HG03432 (cell line): ENCODE results near the gene NT5C1A.

Experiments
- ATAC-seq: cut with Tn5 transposase; IDR thresholded peaks from one replicate; pipeline ENCODE4 v1.9.1; 2021; ENCODE audit warnings: mild to moderate bottlenecking, moderate library complexity; ENCODE audit not compliant: unreplicated experiment

The NT5C1A gene

DNA sequence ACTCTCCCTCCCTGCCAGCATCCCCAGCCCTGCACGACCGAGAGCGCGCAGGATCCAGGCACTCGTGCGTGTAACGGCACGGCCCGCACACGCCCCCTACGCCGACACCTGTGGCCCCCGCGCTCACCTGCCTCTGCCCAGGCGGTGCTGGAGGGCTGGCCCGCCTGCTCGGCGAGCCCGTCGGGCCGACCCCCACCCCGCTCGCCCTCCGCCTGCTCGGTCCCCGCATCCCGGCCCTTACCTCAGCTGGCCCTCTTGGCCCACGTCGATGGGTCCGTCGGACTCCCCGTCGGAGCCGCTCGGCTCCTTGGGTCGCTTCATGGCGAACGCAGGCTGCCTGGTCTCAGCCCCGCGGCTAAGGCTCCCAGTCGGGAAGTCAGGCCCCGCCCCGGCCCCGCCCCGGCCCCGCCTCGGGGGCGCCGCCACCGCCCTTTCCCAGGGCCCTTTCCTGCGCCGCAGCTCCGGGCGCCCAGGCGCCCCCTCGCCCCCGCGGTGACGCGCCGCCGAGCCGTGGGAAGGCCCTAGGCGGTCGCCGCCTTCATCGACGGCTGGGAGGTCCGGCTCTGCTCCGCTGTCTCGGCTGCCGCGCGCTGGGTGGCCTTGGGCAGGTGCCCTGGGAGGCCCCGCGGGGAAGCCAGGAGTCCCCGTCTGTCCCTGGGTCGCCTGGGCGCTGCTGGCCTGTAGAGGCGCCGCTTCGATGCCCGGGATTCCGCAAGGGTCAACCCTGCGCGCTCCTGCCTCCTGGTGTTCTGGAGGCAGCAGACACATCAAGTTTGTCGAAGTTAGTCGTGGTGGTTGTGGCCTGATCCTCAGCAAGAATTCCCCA, 32.4 kb downstream of the NT5C1A start, which contains the start of gene HEYL:
HEYL (minus strand) TSS at position 339 of the 826 bp plus-strand sequence; CDS start at position 321, 18 bp downstream.
- ATAC-seq = peak; percentile 48

DNA sequence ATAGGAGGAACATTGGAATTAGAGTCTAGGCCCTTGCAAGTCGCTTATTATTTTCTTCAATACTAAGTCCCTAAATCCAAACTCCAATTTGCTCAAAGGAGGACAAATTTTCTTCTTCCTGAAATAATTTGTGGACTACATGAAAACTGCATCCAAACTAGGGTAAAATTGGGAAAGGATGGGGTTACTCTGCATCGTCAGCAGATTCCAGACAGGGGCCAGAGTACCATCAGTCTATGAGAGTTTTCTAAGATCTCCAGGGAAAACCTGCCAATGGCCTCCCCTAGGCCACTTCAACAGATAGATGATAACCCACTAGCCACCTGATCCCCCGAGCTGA, 33.0 kb downstream of the NT5C1A start:
- ATAC-seq = no peak

DNA sequence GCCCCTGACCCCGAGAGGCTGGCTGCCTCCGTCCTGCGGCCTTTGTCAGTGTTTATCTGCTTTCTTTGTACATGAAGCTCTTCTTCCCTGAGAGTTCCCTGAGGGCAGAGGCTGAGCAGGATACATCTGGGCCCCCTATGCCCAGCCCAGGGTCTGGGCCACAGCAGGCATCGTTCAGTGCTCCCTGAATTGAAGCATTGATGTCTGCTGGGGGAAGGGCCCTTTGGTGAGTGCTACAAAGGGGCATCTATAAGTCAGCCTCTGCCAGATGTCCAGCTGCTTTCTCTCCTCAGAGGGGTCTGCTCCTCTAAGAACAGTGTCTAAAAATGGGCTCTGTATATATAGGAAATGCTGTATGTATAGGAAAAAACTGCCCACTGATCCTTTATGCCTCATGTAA, 34.5 kb downstream of the NT5C1A start:
- no peak for ATAC-seq

- ATAC-seq = no peak
Measured at GRCh38 chr1:39635871-39636210, 36.1 kb downstream of the NT5C1A start.

DNA sequence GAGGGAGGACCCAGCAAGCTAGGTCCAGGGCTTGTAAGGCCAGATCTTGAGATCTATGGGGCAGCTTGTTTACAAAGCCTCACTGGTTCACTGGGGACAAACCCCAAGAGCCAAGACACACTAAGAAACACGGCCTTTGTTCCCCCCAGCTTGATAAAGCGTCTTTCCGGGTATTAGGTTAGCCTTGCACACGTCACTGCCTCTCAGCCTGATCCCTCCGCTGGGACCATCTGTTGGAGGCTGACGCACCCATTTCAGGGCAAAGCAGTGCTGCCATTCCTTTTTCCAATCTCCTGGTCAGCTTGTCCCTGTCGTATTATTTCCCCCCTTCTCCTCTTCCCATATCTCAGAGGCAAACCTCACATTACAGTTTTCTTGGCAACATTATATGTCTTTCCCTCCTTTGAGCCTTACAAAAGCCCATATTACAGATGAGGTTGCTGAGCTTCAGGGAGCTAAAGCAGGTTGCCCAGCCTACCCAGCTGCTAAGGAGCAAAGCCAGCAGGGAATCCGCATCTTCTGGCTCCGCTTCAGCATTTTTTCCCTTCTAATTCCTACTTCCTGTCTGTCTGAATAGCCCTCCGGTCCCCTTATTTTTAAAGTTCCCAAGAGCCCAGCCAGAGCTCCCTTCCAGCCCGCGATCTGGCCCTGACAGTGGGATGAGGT, 36.6 kb downstream of the NT5C1A start:
- ATAC-seq = no peak

DNA sequence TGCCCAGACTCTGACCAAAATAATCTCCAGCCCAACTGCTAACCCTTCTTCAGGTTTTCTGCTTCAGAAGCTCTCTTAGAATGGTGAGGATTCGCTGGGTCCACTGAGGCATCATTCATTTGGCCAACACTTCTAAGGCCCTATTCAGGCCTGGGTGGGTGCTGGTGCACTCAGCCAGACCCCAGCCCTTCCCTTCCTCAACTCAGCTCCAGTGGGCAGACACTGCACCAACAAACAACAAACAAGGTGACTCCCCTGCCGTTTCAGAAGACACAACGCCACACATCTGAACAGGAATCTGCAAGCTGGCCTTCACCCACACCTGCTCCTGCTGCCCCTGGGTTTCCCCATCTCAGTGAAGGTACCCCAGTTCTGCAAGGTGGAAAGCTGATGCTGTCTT, 38.5 kb downstream of the NT5C1A start:
- no peak for ATAC-seq

- ATAC-seq = no peak
Measured at GRCh38 chr1:39632682-39633417, 39.1 kb downstream of the NT5C1A start.

DNA sequence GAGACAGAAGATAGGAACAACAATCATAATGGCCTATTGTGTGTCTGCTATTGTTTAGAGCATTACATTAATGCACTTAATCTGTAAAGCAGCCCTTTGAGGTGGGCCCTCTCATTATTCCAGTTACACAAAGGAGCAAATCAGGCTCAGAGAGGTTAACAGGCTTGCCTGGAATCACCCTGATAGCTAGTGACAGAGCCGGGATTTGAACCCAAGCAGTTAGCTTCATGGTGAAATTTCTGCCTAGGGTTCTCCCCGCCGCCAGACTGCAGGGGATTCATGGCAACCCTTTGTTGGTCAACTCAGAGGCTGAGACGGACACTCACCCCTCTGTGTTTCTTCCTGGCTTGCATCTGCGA, 39.6 kb downstream of the NT5C1A start:
- no peak for ATAC-seq

GRCh38 chr1:39631361-39632322, 40.3 kb downstream of the NT5C1A start:
- no peak for ATAC-seq

DNA sequence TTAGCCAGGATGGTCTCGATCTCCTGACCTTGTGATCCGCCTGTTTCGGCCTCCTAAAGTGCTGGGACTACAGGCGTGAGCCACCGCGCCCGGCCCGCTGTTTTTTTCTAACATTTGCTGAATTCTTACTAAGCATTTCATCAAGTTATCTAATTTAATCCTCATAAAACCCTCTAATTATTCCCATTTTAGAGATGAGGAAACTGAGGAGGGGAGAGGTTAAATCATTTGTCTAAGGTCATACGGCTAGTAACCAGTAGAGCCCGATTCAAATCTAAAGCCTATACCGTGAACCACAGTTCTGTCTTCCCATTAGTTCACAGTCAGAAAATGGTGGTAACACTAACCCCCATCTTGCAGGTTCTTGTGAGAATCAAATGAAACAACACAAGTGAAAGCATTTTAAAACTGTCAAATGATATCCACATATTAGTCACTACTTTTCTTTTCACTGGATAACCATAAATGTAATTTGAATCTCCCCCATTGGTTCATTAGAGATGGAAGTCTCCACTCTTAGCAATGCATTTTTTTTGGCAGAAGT, 43.0 kb downstream of the NT5C1A start:
- no peak for ATAC-seq

DNA sequence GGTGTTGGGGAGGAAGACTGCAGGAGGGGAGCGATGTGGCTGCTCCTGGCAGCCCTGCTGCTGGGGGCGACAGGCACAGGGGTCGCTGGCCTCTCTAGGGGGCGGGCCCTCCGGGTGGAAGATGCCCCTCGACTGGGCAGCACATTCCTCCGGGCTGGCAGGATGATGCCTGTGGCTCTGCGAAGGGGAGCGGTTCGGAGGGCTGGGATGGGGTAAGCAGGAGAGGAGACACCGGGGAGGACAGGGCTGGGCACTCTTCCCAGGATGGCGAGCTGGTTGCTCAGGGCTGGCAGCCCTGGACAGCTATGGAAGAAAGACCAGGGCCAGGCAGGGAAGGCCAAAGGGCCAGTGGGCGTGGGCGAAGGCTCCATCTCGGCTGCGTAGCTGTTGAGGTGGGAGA, 45.3 kb downstream of the NT5C1A start:
- no peak for ATAC-seq

GRCh38 chr1:39625462-39626273, 46.2 kb downstream of the NT5C1A start:
- ATAC-seq = no peak

DNA sequence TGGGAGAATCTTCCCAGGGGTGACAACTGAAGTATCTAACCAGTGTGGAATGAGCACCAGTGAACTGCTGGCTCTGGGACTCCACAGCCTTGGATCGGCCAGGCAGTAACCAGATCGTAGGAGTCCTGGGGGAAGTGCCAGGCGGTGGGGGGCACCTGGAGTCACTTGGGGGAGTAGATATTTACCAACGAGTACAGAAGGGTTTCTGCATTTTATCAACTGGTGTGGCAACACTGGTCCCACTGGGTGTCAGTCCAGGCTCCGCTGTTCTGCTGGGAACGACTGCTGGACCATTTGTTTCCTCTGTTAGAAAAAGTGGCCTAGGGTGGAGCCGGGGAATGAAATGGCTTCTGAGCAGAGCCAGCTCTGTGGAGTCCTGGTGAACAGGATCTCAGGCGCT, 46.9 kb downstream of the NT5C1A start:
- ATAC-seq = no peak

DNA sequence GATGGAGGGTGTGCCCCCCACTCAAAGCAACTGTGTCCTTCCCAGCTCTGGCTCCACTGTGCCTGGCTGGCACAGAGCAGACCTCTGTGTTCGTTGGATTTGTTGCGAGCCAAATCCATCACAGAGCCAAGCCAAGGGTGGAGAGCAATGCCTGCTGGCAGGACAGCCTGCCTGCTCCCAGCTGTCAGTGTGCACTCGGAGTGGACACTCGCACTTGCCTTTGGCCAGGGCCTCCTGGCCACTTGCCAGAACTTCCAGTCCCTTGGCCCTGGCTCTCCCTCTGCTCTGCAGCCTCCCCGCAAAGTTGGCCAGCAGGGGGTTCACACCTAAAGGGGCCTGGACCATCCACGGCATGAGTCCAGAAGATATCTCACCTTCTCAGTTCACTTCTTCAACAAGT, 48.9 kb downstream of the NT5C1A start:
- ATAC-seq = no peak

DNA sequence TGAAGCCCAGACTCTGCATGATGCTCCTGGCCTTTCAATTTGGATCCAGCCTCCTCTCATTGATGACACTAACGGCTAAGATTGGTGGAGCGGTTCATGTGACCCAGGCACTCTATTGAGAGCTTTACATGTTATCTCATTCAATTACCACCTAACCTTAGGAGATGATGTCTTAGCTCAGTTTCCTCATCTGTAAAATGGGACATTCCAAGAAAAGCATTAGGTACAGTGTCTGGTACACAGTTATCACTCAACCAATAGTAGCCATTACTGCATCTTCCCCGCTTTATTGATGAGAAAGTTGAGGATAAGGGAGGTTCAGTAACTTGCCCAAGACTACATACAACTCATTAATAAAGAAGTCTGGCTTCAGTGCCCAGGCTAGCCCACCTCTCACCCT, 49.5 kb downstream of the NT5C1A start:
- no peak for ATAC-seq

GRCh38 chr1:39620659-39621165, 51.2 kb downstream of the NT5C1A start:
- no peak for ATAC-seq

DNA sequence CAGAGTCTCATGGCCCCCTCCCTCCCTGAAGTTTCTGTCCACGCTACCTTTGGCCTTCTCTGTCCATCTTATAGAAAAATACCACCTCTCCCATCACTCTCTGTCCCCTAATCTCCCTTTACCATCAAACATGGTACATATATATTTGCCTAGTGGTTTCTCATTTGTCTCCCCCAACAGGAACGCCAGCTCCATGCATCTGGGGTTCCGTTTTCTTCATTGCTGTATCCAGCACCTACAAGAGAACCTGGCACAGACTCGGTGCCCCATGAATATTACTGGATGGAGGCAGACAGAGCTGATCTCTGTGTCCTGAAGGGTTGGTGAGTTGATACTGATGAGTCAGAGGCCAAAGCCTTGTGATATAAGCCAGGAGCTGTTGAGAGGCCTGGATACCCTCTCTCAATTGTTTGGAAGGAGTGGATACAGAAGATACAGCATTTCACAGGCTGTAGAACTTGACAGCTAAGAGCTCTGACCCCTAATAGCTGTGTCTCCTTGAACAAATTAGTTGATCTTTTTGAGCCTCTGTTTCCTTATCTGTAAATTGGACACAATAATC, 54.3 kb downstream of the NT5C1A start:
- no peak for ATAC-seq

DNA sequence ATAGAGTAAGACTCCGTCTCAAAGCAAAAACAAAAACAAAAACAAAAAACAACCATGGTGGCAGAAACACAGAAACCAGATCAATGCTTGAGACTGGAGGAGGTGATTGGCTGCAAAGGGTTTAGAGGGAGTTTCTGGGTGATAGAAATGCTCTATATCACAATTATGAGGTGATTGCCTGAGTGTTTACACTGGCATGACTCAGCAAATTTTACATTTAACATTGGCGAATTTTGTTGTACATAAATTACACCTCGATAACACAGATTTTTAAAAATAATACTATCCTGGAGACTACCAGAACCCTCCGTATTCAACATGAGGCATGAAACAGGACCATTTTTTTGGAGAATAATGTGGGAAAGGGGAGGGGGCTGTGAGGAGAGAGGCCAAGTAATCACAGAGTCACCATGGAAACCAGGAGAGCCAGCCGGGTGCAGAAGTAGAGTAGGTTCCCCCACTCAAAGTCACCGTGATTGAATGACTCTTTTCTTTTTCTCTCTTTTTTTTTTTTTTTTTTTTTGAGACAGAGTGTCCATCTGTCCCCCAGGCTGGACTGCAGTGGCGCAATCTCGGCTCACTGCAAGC, 56.7 kb downstream of the NT5C1A start:
- ATAC-seq = no peak

DNA sequence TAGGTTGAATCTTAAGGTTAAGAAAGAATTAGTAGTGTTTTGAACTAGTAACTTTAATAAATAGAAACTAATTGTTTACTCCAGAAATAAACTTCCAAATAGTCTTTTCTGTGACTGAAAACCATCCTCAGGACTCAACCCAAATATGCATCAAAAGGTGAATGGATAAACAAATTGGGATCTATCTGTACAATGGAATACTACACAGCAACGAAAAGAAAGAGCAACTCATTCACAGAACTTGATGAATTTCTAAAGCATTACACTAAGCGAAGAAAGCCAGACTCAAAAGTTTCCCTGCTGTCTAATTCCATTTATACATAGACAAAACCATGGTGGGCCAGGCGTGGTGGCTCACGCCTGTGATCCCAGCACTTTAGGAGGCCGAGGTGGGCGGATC, 57.4 kb downstream of the NT5C1A start:
- ATAC-seq = no peak
